ENCODE data around the gene SNX1. TPM values are rescaled to one million over a fixed set of nuclear protein-coding genes. Genes with fewer than 3 reads are reported as not detected.

The SNX1 gene
- total RNA-seq, 3 donors from 2014 or later (not counting 1 experiment from before 2014, with no cell fraction given), result 110 to 141 (median 111) TPM

GRCh38 chr15:64050281-64051092, 45.3 kb upstream of the SNX1 start:
- peaks cover 0 to 6% of the 10 kb centered on the region in 2 donors for H3K4me1 Mint-ChIP-seq
- no peak overlapping the region for H3K4me3 Mint-ChIP-seq
- H3K36me3 ChIP-seq (ENCODE audit: control insufficient read depth, insufficient read depth, low read length), result no peaks in the 10 kb centered on the region
- no peak for DNase-seq
- intact Hi-C loops (cut with micrococcal nuclease), result no loop called here
- H3K27ac ChIP-seq (ENCODE audit: low read length), result no peak overlapping the region
- H3K27ac Mint-ChIP-seq, result no peak overlapping the region
- H3K4me3 ChIP-seq (ENCODE audit: low read length), result no peak overlapping the region
- no peaks in the 10 kb centered on the region for H3K36me3 Mint-ChIP-seq
- no peaks in the 10 kb centered on the region for H3K9me3 Mint-ChIP-seq
- H3K27me3 ChIP-seq (ENCODE audit: control insufficient read depth, insufficient read depth, low read length), result peaks cover 2% of the 10 kb centered on the region
- no peaks in the 10 kb centered on the region for H3K9me3 ChIP-seq (ENCODE audit: control insufficient read depth, insufficient read depth, low read length)
- H3K27me3 Mint-ChIP-seq (ENCODE audit: low read depth in 2 of 2), result peaks cover 16 to 19% of the 10 kb centered on the region in 2 donors
- H3K4me1 ChIP-seq (ENCODE audit: control insufficient read depth, insufficient read depth, low read length), result peaks cover 18% of the 10 kb centered on the region
- no peak for ATAC-seq
- 97% methylated on average over 7 of the region's 8 CpGs for WGBS (ENCODE audit: insufficient coverage)
- TF ChIP-seq, protein P1, sequence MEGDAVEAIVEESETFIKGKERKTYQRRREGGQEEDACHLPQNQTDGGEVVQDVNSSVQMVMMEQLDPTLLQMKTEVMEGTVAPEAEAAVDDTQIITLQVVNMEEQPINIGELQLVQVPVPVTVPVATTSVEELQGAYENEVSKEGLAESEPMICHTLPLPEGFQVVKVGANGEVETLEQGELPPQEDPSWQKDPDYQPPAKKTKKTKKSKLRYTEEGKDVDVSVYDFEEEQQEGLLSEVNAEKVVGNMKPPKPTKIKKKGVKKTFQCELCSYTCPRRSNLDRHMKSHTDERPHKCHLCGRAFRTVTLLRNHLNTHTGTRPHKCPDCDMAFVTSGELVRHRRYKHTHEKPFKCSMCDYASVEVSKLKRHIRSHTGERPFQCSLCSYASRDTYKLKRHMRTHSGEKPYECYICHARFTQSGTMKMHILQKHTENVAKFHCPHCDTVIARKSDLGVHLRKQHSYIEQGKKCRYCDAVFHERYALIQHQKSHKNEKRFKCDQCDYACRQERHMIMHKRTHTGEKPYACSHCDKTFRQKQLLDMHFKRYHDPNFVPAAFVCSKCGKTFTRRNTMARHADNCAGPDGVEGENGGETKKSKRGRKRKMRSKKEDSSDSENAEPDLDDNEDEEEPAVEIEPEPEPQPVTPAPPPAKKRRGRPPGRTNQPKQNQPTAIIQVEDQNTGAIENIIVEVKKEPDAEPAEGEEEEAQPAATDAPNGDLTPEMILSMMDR (IDR thresholded peaks at IDR 0.05), result no peak

DNA sequence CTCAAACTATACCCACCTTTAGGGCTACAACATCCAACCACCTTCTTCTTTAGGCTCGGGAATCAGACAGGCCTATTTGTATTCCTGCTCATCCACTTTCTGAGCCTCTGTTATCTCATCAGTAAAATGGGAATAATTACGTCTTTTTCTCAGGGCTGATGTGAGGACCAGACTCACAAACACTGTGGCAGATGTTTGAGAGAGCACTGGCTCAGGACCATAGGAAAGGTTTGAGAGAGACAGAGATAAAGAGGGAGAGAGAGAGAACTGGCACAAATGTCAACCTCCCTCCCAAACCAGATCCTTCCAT, 44.7 kb upstream of the SNX1 start:
- intact Hi-C loops (cut with micrococcal nuclease), result no loop called here
- Histone ChIP-seq H3K27me3 (ENCODE audit: control insufficient read depth, insufficient read depth, low read length) (peaks cover 2% of the 10 kb centered on the region), H3K4me3 (ENCODE audit: low read length) (no peak overlapping the region), H3K36me3 (ENCODE audit: control insufficient read depth, insufficient read depth, low read length) (no peaks in the 10 kb centered on the region), H3K4me1 (ENCODE audit: control insufficient read depth, insufficient read depth, low read length) (peaks cover 14% of the 10 kb centered on the region), H3K27ac (ENCODE audit: low read length) (no peak overlapping the region), H3K9me3 (ENCODE audit: control insufficient read depth, insufficient read depth, low read length) (no peaks in the 10 kb centered on the region)
- Mint-ChIP-seq H3K4me1 (peaks cover 0 to 6% of the 10 kb centered on the region in 2 donors), H3K27ac (no peak overlapping the region), H3K9me3 (no peaks in the 10 kb centered on the region), H3K27me3 (ENCODE audit: low read depth in 2 of 2) (peaks cover 16 to 19% of the 10 kb centered on the region in 2 donors), H3K4me3 (no peak overlapping the region), H3K36me3 (no peaks in the 10 kb centered on the region)
- DNase-seq, result no peak
- ATAC-seq, result no peak
- 82% methylated on average over 2 of the region's 2 CpGs for WGBS (ENCODE audit: insufficient coverage)
- TF ChIP-seq, protein P1 (IDR thresholded peaks at IDR 0.05), result no peak

DNA sequence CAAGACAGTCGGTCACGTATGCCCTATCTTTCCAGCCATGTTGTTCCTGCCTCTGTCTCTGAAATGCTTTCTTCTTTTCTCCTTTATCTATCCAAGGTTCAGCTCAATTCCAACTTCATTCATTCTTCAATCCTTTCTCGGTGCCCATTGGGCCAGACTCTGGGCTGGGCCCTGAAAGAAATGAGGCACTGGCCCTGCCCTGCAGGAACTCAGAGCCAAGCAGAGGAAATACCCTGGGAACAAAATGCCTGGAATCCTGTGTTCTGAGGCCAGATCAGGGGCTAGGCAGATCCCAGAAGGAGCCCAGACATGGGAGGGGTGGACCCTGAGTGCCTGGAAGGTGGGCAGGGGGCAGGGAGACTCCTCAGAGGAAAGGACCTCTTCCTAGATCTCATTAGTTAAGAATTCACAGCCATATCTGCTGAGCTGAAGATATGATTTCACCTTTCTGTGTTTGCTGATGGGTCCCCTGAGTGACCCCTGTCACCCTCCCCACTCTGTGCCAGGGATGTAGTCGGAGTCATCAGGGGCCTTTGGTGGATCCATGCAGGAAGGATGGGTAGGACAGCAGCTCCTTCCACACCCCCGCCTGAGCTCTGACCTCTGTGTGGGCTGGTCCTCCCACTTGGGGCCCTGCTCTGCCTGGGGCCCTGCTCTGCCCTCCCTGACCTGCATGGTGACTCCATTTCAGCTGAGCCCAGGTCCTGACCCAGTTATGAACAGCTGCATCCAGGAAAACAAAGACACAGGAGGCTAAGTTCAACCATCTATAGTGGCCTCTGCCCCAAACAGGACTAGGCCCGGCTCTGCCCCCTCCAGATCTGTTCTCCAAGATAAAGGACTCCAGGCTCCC, 44.1 kb upstream of the SNX1 start:
- Mint-ChIP-seq H3K4me3 (no peak overlapping the region), H3K36me3 (no peaks in the 10 kb centered on the region), H3K4me1 (peaks cover 0 to 4% of the 10 kb centered on the region in 2 donors), H3K9me3 (no peaks in the 10 kb centered on the region), H3K27me3 (ENCODE audit: low read depth in 2 of 2) (peaks cover 18 to 19% of the 10 kb centered on the region in 2 donors), H3K27ac (no peak overlapping the region)
- DNase-seq (no peak), ATAC-seq (no peak)
- Histone ChIP-seq H3K4me1 (ENCODE audit: control insufficient read depth, insufficient read depth, low read length) (peaks cover 12% of the 10 kb centered on the region), H3K36me3 (ENCODE audit: control insufficient read depth, insufficient read depth, low read length) (no peaks in the 10 kb centered on the region), H3K4me3 (ENCODE audit: low read length) (no peak overlapping the region), H3K27ac (ENCODE audit: low read length) (no peak overlapping the region), H3K27me3 (ENCODE audit: control insufficient read depth, insufficient read depth, low read length) (peaks cover 2% of the 10 kb centered on the region), H3K9me3 (ENCODE audit: control insufficient read depth, insufficient read depth, low read length) (no peaks in the 10 kb centered on the region)
- 97% methylated on average over 5 of the region's 6 CpGs for WGBS (ENCODE audit: insufficient coverage)
- intact Hi-C loops (cut with micrococcal nuclease), result no loop called here
- TF ChIP-seq, protein P1 (IDR thresholded peaks at IDR 0.05), result no peak

Data from natural killer cell (primary cell).